GM18858 (cell line): Measurements from ENCODE around the gene TUBA1B.
"Not testable (repeated sequence)": the region's sequence is repeated elsewhere in the genome, so short reads cannot be mapped to it uniquely, and the experiment has no call there.

Source experiments
- ATAC-seq: cut with Tn5 transposase; IDR thresholded peaks from one replicate; pipeline ENCODE4 v1.9.1; 2021; ENCODE audit not compliant: unreplicated experiment

Gene TUBA1B

GRCh38 chr12:49127971-49128370 is 3.2 kb downstream of the TUBA1B start:
- not testable (repeated sequence) for ATAC-seq

GRCh38 chr12:49126852-49127763 is 4.1 kb downstream of the TUBA1B start:
- ATAC-seq = no peak

- ATAC-seq = no peak
Observed at GRCh38 chr12:49121047-49121696, 10.0 kb downstream of the TUBA1B start.

- no peak for ATAC-seq
Observed at GRCh38 chr12:49111206-49111605, 20.0 kb downstream of the TUBA1B start.

GRCh38 chr12:49110464-49111155 is 20.6 kb downstream of the TUBA1B start, which contains the start of gene LMBR1L:
Gene LMBR1L, minus strand, starts transcription at chr12:49110847. Its CDS starts 292 bp downstream, at chr12:49110555.
- ATAC-seq = peak; percentile 97

GRCh38 chr12:49109641-49110463 is 21.3 kb downstream of the TUBA1B start:
- ATAC-seq = no peak

GRCh38 chr12:49108958-49109404 is 22.2 kb downstream of the TUBA1B start:
- ATAC-seq = no peak

GRCh38 chr12:49105504-49106084 is 25.6 kb downstream of the TUBA1B start:
- no peak for ATAC-seq

GRCh38 chr12:49104822-49105221 is 26.4 kb downstream of the TUBA1B start:
- ATAC-seq = no peak

- no peak for ATAC-seq
Observed at GRCh38 chr12:49100380-49100779, 30.8 kb downstream of the TUBA1B start.

GRCh38 chr12:49098703-49099102 is 32.5 kb downstream of the TUBA1B start:
- ATAC-seq = no peak

- no peak for ATAC-seq
Observed at GRCh38 chr12:49098035-49098451, 33.2 kb downstream of the TUBA1B start.

- ATAC-seq = no peak
Observed at GRCh38 chr12:49097381-49097780, 33.8 kb downstream of the TUBA1B start.

- ATAC-seq = no peak
Observed at GRCh38 chr12:49094975-49095365, 36.2 kb downstream of the TUBA1B start.

- no peak for ATAC-seq
Observed at GRCh38 chr12:49094160-49094974, 36.8 kb downstream of the TUBA1B start, which contains the start of gene DHH. Gene DHH, minus strand, starts transcription at chr12:49094801. Its CDS starts 289 bp downstream, at chr12:49094512.

- no peak for ATAC-seq
Observed at GRCh38 chr12:49093792-49094159, 37.4 kb downstream of the TUBA1B start.

- no peak for ATAC-seq
Observed at GRCh38 chr12:49092816-49093406, 38.3 kb downstream of the TUBA1B start.

- no peak for ATAC-seq
Observed at GRCh38 chr12:49092086-49092815, 38.9 kb downstream of the TUBA1B start.

GRCh38 chr12:49091836-49092085 is 39.4 kb downstream of the TUBA1B start:
- no peak for ATAC-seq
